Osteocyte (in vitro differentiated cells): Measurements from ENCODE around the gene ARHGDIA. TPM values are rescaled to one million over a fixed set of nuclear protein-coding genes. Genes with fewer than 3 reads are reported as not detected.

Experiments
- DNase-seq: peaks from one replicate; pipeline ENCODE4 v3.0.0; 2021; ENCODE audit warnings: mixed read lengths; ENCODE audit not compliant: unreplicated experiment; ENCODE audit errors: extremely low spot score
- H3K27ac Mint-ChIP-seq: one replicate; pipeline ENCODE4 v1.8.0; 2021; ENCODE audit warnings: mild to moderate bottlenecking, mixed read lengths; ENCODE audit not compliant: unreplicated experiment
- H3K27me3 Mint-ChIP-seq: one replicate; pipeline ENCODE4 v1.8.0; 2021; ENCODE audit warnings: mixed read lengths; ENCODE audit not compliant: unreplicated experiment
- H3K36me3 Mint-ChIP-seq: one replicate; pipeline ENCODE4 v1.8.0; 2021; ENCODE audit warnings: mixed read lengths; ENCODE audit not compliant: unreplicated experiment
- H3K4me1 Mint-ChIP-seq: one replicate; pipeline ENCODE4 v1.8.0; 2021; ENCODE audit warnings: mixed read lengths; ENCODE audit not compliant: unreplicated experiment
- H3K4me3 Mint-ChIP-seq: one replicate; pipeline ENCODE4 v1.8.0; 2021; ENCODE audit warnings: mild to moderate bottlenecking, moderate library complexity, mixed read lengths; ENCODE audit not compliant: unreplicated experiment
- H3K9me3 Mint-ChIP-seq: one replicate; pipeline ENCODE4 v1.8.0; 2021; ENCODE audit warnings: mixed read lengths; ENCODE audit not compliant: unreplicated experiment
- total RNA-seq: library from RNA; stranded (reverse); gene quantifications from 2 replicates; pipeline ENCODE4 v1.2.1, GENCODE V29; 2021
- TF ChIP-seq, protein P1 (sequence below): fragments of 200-600 bp; sonication (generic); IDR thresholded peaks from 2 replicates; pipeline ENCODE4 v1.5.0; 2021; ENCODE audit warnings: antibody characterized with exemption, mild to moderate bottlenecking, moderate library complexity

Gene ARHGDIA
- total RNA-seq, 1 donor from 2014 or later, result 433 TPM

DNA sequence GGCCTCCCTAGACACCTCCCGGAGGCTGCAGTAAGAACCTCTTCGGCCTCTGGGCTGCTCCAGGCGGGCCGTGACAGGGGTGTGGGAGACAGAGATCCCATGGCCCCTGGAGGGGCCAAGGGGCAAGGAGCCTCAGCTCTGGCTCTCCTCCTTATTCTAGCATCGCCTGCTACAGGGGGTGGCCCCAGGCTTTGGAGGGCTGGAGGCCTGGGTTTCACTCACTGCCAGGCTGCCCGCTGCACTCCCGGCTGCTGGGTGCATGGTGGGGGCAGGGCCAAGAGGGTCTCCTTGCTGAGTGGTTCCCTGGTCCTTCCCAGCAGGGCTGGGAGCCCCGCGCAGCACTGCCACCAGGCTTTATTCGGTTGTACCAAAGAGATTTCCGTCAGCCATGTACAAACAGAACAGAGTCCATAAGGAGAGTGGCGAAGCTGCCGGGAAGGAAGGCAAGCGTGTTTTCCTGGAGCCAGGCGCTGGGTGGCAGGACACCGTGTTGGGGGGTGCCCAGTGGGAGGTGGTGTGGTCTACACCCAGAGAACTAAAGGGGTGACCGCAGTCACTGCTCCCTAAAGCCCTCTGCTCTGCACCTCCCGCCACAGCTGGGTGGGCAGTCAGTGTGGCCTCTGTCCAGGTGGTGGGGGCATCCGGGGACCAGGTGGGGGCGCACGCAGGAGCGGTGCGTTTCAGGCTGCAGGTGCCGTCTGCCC lies 32.9 kb upstream of the ARHGDIA start:
- H3K27ac Mint-ChIP-seq, result no peak overlapping the region
- peaks cover 17% of the 10 kb centered on the region for H3K4me1 Mint-ChIP-seq
- H3K4me3 Mint-ChIP-seq, result no peak overlapping the region
- TF ChIP-seq, protein P1, sequence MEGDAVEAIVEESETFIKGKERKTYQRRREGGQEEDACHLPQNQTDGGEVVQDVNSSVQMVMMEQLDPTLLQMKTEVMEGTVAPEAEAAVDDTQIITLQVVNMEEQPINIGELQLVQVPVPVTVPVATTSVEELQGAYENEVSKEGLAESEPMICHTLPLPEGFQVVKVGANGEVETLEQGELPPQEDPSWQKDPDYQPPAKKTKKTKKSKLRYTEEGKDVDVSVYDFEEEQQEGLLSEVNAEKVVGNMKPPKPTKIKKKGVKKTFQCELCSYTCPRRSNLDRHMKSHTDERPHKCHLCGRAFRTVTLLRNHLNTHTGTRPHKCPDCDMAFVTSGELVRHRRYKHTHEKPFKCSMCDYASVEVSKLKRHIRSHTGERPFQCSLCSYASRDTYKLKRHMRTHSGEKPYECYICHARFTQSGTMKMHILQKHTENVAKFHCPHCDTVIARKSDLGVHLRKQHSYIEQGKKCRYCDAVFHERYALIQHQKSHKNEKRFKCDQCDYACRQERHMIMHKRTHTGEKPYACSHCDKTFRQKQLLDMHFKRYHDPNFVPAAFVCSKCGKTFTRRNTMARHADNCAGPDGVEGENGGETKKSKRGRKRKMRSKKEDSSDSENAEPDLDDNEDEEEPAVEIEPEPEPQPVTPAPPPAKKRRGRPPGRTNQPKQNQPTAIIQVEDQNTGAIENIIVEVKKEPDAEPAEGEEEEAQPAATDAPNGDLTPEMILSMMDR, result no peak
- H3K27me3 Mint-ChIP-seq, result no peaks in the 10 kb centered on the region
- H3K9me3 Mint-ChIP-seq, result no peaks in the 10 kb centered on the region
- no peak for DNase-seq
- peaks cover 10% of the 10 kb centered on the region for H3K36me3 Mint-ChIP-seq

GRCh38 chr17:81903415-81903831 lies 32.3 kb upstream of the ARHGDIA start:
- Mint-ChIP-seq H3K36me3 (peaks cover 9% of the 10 kb centered on the region), H3K4me1 (peaks cover 24% of the 10 kb centered on the region), H3K27ac (no peak overlapping the region), H3K9me3 (no peaks in the 10 kb centered on the region), H3K4me3 (no peak overlapping the region), H3K27me3 (no peaks in the 10 kb centered on the region)
- DNase-seq, result no peak
- TF ChIP-seq, protein P1, result no peak

DNA sequence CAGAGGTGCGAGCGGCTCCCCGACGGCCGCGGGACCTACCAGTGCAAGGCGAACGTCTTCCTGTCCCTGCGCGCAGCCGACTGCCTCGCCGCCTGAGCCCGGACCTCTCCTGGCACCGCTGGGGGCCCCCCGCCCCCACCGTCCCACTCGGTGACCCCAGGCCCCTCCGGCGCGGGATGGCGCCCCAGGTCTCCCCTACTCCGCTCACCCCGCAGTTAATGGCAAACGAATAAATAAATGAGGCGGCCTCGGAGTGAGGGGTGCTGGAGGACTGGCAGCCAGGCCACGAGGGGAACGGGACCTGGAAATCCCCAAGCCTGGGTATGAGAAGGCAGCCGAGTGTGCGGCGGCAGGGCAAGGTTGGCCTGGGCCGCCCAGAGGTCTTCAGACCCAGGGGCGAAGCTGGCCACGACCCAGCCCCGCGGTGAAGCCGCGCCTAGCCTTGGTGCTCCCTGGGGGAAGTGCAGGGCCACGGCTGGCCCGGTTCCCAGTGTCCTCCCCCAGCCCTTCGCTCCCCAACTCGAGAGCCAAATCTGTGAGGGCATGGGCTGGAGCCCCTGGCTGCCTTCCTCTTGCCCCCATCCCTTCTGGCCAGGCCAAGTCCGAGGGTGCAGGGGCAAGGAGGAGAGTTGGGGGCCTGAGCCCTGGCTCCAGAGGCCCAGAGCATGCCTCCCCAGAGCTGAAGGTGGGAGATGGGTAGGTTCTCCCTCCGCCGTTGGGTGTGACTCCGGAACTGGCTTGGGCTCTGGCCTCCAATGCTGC lies 31.7 kb upstream of the ARHGDIA start:
- H3K36me3 Mint-ChIP-seq, result peaks cover 10% of the 10 kb centered on the region
- H3K9me3 Mint-ChIP-seq, result no peaks in the 10 kb centered on the region
- peaks cover 29% of the 10 kb centered on the region for H3K4me1 Mint-ChIP-seq
- no peaks in the 10 kb centered on the region for H3K27me3 Mint-ChIP-seq
- DNase-seq, result no peak
- H3K27ac Mint-ChIP-seq, result no peak overlapping the region
- no peak overlapping the region for H3K4me3 Mint-ChIP-seq
- TF ChIP-seq, protein P1, result no peak

DNA sequence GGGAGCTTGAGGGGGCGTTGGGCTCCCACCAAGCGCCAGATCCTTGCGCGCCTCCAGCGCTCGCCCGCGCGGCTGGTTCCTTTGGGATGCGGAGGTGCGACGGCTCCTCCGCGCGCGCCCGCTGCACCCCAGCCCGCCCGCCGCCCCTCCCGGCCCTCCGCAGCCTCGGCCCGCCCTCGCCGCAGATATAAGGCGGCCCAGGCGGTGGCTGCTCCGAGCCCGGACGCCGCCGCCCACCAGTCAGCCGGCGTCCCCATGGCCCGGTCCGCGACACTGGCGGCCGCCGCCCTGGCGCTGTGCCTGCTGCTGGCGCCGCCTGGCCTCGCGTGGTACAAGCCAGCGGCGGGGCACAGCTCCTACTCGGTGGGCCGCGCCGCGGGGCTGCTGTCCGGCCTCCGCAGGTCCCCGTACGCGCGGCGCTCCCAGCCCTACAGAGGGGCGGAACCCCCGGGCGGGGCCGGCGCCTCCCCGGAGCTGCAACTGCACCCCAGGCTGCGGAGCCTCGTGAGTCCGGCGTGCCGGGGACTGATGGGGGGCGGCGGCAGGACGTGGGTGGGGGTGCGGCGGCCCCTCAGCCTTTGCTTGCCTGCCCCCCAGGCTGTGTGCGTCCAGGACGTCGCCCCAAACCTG lies 31.0 kb upstream of the ARHGDIA start, which contains the start of gene NPB:
Gene NPB (plus strand): TSS at position 216 of the 630 bp plus-strand sequence. CDS start 40 bp downstream, at position 256.
- H3K4me3 Mint-ChIP-seq, result no peak within 1 kb of the TSS
- no peak for DNase-seq
- peaks cover 34% of the 10 kb centered on the region for H3K4me1 Mint-ChIP-seq
- peaks cover 10% of the 10 kb centered on the region for H3K36me3 Mint-ChIP-seq
- TF ChIP-seq, protein P1, result no peak
- H3K27ac Mint-ChIP-seq, result no peak within 1 kb of the TSS
- no peaks in the 10 kb centered on the region for H3K9me3 Mint-ChIP-seq
- no peaks in the 10 kb centered on the region for H3K27me3 Mint-ChIP-seq
